Choroid plexus epithelial cell (primary cell): ENCODE measurements around the gene DLX4.

Experiments used
- DNase-seq: peaks from one replicate; pipeline ENCODE4 v3.0.0-alpha.2; 2010; ENCODE audit warnings: low read depth
- H3K4me3 ChIP-seq: 2 replicates; pipeline ENCODE4 v1.5.1; 2011; ENCODE audit warnings: low read depth, mild to moderate bottlenecking, control low read depth, low read length, moderate library complexity
- TF ChIP-seq, protein P1 (sequence below): conservative IDR thresholded peaks from 2 replicates; pipeline ENCODE4 v1.5.1; 2011; ENCODE audit warnings: low read depth, mild to moderate bottlenecking, control low read depth, inconsistent platforms, low read length, moderate library complexity

DLX4 gene

DNA sequence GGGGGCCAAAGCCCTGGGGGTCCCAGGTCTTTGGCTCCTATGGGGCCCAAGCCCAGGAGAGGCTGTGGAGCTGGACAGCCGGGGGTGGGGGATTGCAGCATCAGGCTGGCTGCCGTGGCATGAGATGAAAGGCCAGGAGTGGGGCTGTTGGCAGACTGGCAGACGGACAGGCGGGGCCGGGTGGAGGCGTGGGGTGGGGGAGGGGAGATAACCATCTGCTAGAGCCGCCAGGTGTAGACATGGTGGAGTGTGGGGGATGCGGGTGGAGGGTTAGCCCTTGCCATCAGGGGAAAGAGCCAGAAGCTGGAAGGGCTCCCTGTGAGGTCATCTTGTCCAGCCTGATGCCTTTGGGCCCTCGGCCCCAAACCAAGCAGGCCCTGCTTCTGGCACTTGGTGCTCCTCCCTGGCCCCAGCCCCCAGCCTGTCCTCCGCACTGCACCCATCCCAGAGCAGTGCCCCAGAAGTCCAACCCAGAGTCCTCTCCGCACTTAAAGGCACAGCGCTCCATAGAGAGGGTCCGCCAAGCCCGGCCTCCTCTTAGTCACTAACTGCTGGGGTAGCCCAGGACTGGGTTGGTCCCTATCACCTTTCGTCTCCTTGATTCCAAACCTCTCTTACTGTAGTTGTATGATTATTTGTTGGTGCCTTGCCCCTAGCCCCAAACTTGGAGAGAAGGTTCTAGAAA lies 33.3 kb upstream of the DLX4 start:
- no peak for DNase-seq
- TF ChIP-seq, protein P1, sequence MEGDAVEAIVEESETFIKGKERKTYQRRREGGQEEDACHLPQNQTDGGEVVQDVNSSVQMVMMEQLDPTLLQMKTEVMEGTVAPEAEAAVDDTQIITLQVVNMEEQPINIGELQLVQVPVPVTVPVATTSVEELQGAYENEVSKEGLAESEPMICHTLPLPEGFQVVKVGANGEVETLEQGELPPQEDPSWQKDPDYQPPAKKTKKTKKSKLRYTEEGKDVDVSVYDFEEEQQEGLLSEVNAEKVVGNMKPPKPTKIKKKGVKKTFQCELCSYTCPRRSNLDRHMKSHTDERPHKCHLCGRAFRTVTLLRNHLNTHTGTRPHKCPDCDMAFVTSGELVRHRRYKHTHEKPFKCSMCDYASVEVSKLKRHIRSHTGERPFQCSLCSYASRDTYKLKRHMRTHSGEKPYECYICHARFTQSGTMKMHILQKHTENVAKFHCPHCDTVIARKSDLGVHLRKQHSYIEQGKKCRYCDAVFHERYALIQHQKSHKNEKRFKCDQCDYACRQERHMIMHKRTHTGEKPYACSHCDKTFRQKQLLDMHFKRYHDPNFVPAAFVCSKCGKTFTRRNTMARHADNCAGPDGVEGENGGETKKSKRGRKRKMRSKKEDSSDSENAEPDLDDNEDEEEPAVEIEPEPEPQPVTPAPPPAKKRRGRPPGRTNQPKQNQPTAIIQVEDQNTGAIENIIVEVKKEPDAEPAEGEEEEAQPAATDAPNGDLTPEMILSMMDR = no peak
- no peak overlapping the region for H3K4me3 ChIP-seq

DNA sequence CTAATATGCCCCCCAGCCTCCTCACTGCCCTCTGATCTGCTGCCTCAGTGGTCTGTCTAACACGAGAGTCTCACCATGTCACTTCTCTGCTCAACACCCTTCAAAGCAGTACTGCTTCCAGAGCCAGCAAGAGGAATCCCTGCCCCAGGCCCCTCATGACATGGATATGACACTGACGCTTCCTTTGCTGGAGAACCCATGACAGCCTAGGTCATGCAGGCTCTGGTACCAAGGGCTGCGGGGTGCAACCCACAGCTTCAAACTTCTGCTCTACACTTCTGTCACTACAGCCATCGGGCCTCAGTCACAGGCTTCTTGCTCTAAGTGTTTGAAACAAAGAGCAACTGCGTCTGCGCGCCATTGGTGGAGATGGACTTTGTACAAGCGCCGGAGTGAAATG lies 32.6 kb upstream of the DLX4 start:
- TF ChIP-seq, protein P1 = no peak
- no peak for DNase-seq
- H3K4me3 ChIP-seq = no peak overlapping the region

DNA sequence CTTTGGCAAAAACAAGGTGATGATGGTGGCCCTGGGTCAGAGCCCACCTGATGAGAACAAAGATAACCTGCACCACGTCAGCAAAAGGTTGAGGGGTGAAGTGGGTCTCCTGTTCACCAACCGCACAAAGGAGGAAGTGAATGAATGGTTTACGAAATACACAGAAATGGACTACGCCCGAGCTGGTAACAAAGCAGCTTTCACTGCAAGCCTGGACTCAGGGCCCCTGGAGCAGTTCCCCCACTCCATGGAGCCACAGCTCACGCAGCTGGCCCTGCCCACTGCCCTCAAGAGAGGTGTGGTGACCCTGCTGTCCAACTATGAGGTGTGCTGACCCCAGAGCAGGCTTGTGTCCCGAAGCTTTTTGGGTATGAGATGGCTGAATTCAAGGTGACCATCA lies 29.7 kb upstream of the DLX4 start:
- DNase-seq = no peak
- no peak overlapping the region for H3K4me3 ChIP-seq
- TF ChIP-seq, protein P1 = no peak

DNA sequence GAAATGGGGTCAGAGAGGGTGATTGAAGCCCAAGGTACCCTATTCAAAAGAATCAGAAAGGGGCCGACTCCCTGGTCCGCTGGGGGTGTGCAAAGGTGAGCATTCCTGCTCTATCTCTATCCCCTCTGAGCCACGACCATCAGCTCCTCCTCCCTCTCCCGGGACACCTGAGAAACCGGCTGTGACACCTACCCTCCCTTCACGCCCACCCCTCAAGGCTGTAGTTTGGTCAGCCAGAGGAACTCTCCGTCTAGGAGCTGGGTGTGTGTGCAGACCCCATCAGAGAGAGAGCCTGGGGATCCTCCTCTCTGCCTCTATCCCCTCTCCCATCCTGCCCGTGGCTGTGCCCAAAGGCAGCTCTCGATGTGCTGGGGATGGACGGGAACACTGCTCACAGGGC lies 27.6 kb upstream of the DLX4 start:
- TF ChIP-seq, protein P1 = no peak
- H3K4me3 ChIP-seq = no peak overlapping the region
- no peak for DNase-seq

DNA sequence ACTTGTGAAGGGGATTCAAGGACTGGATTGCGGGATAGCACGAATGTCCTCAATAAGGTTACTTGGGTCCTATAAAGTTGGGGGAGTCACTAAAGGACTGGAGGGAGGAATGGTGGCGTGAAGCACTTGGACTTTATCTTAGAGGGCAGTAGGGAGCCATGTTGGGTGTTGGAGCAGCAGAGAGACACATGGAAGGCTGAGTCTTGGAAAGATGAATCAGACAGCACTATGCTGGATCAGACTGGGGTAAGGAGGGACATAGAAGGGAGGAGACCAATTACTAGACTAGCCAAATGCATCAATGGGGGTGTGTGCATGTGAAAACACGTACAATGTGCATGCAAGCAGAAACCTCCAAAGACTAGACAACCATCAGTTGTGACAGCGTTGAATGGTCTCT lies 26.0 kb upstream of the DLX4 start:
- TF ChIP-seq, protein P1 = no peak
- no peak overlapping the region for H3K4me3 ChIP-seq
- DNase-seq = no peak

DNA sequence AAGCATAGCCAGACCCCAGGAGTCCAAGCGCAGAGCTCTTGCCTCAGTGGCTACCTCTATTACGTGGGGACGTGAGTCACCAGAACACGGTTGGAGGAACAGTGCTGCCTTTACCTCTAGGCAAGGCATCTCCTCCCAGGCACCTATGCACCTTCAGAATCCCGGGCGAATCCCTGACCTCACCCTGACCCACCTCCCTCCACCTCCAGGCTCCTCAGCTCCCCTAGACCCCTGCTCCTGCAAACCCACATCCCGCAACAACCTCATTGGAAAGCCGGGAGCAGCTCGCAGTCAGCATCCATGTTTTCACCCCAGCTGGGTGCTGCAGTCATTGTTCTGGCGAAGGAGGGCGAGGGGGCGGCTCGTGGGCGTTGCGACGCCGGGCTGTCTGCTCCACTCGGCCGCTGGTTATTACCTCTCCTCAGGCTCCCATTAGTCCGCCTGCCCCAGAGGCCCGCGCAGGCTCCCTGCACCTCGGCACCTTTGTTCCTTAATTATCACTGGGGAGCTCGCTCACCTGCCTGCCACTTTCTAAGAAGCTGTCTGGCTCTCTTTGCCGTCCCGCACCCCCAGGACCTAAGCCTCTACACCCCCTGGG lies 24.6 kb upstream of the DLX4 start:
- no peak for DNase-seq
- TF ChIP-seq, protein P1 = no peak
- H3K4me3 ChIP-seq = no peak overlapping the region

DNA sequence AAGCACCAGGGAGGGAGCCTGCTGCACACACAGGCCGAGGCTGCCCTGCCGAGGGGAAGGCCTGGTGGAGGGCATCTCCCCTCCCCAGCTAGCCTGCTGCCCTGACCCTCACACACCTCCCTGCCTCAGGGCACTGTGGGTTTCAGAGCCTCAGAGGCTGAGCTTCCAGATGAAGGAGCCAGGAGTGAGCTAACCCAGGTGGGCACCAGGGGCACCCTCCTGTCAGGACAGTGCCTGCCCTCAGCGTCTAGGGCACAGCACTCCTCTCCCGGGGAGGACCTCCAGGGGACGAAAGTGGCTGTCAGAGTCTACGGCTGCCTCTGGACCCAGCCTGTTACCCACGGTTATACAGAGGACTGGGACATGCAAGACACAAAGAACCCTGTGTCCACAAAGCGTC lies 22.8 kb upstream of the DLX4 start:
- H3K4me3 ChIP-seq = no peak overlapping the region
- DNase-seq = no peak
- TF ChIP-seq, protein P1 = no peak
